GM18498 (cell line): Measurements from ENCODE around the gene ARL10.
A peak's percentile ranks its signal among the peaks of the same experiment; 100 is the strongest.

Experiments
- ATAC-seq: cut with Tn5 transposase; IDR thresholded peaks from one replicate; pipeline ENCODE4 v1.9.1; 2021; ENCODE audit warnings: mild to moderate bottlenecking, moderate library complexity; ENCODE audit not compliant: unreplicated experiment

ARL10 gene

DNA sequence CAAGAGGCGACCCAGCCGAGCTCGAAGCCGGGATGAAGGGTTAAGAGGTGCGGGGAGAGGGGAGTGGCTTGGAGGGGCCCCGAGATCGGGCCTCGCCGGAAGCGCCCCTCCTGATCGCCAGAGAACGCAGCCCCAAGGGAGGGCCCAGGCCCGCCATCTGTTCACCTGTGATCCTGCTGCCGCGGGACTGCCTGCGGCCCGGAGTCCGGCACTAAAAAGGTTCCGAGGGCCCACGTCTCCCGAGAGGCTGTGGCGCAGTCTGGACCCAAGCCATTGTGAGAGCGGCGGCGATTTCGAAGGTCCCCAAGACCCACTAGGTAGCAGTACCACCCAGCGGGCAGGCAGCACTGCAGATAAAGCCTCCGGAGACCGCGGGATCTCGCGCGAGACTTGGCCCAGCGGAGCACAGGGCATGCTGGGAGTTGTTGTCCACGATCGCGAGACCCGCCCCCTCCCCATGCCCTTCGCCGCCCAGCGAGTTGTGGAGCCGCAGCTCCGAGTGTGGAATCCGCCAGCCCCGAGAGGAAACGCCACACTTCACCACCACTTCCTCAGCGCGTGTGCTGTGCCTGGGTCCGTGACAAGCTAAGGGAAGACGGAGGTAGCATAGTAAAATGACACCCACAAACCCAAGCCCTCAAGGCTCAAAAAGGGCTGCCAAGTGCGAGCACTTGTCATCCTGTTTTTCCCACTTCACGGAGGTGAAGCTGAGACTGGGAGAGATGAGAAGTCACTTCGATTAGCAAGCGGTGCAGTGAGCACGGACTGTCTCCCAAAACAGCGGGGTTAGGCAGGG is 3.7 kb upstream of the ARL10 start, which contains the start of gene KIAA1191:
Gene KIAA1191, minus strand, starts transcription at position 328 of the 796 bp plus-strand sequence. CDS start 2,256 bp downstream, outside the sequence.
- ATAC-seq, result peak; percentile 85

DNA sequence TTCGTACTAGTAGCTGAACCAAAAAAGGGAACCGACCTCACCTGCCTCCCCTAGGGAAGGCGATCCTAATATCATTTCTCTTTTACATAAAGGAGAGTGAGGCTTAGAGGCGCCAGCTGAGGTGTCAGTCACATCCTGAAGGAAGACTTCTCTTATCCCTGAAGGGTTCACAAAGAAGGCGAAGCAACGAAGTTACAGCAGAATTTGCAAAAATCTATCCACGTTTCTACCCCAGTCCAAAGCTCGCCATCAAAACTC is 3.1 kb upstream of the ARL10 start:
- no peak for ATAC-seq

DNA sequence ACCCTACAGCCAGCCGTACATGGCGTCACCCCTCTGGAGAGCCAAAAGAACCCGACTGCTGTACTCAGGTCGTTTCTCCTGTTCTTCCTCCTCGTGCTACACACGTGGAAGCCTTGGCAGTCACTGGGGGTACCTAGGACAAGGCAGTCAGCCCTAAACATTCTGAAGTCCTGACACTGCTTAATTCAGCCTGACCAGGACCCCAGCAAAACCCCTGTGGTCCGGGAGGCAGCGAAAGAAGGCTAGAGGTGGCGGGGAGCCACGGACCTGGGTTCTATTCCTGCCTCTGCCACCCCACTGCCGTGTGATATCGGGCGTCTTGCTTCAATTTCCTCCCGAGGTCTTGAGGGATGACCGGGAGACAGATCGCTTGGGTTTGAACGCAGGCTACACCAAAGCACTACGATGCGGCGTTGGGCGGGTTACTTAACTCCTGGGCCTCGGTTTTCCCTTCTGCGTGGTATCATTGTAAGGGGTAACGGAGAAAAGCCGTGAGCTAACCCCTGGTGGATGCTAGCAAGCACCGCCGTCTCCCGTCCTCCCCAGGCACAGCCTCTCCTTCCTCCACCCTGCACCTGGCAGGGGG is 429 bp upstream of the ARL10 start:
- ATAC-seq, result no peak

DNA sequence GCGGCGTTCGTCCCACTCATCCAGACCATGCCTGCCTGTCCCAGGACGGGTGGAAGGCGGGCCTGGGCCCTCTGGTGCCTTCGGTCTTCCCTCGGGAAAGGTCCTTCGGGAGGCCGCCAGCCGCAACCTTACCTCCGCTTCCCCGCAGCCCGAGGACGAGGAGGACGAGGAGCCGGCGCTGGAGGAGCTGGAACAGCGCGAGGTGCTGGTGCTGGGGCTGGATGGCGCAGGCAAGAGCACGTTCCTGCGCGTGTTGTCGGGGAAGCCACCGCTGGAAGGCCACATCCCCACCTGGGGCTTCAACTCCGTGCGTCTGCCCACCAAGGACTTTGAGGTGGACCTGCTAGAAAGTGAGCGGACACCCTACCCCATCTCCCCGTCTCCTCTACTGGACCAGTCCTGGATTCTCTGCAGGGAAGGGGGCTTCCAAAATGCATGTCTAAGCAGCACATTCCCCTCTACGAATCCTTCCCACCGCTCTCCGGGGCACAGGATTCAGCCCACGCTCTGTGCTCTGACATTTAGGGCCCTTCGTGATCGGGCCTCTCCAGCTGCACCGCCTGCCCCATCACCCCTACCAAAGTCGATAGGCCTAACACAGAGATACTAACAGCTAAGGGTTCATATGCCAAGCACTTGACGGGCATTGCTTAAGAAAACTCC is 1.1 kb downstream of the ARL10 start:
- ATAC-seq, result no peak

DNA sequence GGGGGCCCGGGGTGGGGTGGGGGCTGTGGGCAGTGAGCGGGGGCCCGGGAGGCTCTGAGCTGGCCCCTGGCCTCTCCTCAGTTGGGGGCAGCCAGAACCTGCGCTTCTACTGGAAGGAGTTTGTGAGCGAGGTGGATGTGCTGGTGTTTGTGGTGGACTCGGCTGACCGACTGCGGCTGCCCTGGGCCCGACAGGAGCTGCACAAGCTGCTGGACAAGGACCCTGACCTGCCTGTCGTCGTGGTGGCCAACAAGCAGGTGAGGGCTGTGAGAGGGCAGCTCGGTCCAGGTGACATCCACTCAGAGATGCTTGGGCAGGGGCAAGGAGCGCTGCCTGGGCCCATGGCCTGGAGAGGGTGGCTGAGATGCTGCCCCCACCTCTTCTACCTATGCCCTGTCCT is 3.4 kb downstream of the ARL10 start:
- no peak for ATAC-seq

DNA sequence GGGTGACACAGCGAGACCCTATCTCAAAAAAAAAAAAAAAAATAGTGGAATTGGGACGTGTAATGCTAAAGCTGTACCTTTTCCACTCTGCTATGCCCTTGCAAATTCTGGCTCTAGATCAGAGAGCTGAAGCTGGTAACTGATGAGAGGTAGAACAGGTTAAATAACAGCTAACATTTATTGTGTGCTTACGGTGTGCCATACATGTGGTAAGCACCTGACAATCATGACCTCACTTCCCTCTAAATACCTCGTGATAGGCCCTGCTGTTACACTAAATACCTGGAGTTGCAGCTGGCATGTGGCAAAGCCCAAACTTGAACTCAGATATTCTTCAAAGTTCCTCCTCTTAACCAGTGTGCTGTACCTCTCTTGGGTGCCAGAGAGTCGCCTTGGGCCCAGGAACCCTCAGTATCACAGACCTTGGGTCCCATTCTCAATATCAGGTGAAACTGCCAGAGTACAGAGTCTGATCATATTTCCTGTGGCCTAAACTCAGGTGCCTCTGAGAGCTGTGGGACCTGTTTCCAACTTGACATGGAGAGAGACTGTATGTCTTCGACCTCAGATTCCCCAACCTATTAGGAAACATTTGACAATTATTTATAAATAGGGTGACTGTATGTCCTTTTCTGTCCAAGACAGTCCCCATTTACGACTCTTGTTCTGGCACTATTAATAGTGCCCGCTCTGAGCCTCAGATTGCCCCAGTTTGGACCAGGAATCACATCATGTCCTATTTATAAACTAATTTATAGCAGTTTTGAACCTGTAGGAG is 4.8 kb downstream of the ARL10 start:
- ATAC-seq, result no peak

DNA sequence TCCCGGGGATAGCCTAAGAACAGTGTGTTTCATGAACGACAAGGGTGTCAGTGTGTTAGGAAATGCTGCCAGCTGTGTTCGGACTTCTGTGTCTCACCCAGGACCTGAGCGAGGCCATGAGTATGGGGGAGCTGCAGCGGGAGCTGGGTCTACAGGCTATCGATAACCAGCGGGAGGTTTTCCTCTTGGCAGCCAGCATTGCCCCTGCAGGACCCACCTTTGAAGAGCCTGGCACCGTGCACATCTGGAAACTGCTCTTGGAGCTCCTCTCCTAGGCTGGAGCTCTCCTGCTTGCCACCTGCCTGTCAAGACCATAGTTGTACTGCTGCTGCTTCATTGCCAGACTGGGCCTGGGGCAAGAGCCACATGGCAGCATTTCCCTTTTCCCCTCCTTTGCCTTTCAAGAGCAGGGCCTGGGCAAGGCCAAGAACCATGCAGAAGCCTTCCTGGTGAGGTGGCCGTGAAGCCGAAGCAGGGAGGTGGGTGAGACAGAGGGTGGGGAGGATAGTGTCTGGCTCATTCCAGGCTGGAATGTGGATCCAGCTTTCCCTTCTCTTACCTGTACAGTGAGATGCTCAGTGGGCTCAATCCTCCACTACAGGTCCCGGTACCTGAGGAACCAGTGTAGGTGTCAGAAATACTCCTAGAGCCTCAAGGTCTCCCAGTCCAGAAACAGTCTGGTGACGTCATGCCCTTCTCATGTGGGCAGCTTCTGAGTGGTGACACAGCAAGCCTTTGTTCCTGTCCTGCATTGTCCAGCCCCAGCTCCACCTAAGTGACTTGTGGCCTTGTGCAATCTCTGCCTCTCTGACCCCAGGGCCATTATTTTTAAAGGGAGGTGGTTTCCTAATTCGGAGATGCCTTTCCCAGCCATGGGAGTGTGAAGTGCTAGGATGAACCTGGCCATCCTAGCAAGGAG is 6.6 kb downstream of the ARL10 start:
- no peak for ATAC-seq

DNA sequence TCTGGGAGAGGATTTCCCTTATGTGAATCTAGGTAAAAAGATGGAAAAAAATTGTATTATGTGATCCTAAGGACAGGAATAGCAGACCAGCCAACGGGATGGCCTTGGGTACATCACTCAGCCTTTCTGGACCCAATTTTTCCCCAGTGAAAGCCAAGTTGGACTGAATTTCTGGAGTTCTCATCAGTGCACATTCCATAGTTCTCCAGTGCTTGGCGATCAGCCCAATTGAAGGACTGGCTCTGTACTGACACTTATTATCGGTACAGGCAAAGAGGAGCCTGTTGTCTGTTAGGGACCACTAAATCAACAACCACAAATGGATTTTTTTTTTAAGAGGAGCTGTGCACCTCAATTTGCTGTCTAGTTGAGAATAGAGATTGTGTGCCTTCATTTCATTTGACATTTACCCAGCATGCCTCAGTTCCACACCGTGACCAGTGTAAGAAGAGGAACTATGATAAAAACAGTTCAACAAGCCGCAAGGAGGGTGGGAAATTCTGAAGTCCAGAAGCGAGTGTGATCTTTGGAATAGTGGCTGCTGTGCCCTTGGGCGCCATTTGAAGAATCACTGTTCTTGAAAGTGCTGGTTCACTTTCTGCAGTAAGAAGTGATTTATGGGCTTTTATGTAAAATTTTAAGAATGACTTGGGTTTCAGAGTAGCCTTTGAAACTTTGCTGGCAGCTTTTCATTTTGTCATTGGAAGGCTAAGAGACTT is 8.0 kb downstream of the ARL10 start:
- no peak for ATAC-seq

DNA sequence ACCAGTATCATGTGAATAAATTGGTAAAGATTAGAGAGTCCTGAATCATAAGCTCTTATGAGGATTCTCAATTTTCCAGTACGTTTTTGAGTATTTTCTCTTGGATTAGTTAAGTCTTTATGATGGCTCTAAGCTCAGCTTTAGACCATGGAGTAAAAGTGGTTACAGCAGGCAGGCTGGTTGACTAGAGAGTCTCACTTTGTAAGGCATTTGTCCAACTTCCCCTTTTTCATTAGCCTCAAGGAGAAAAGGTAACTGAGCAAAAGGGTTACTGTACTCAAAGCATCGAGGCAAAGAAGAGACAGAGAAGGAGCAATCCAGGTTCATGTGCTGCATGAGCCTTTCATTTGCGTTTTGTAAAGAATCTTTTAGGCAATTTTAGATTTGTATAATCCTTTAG is 14.6 kb downstream of the ARL10 start:
- peak; percentile 51 for ATAC-seq

DNA sequence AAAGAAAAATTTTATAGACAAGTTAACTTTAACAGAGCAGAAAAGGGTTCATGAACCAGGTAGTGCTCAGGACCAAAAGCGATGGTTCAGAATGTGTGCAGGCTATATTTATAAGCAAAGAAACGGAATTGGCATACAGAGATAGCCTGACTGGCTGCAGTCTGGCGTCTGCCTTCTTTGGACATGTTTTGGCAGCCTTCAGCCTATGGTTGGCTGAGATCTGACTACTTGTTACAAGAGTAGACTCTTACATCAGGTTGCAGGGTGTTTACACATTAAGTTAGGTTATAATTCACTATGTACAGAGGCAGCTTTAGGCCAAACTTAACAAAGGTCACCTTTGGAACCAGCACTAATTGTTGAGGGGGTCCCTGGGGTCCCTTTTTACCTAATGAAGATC is 16.1 kb downstream of the ARL10 start:
- no peak for ATAC-seq

DNA sequence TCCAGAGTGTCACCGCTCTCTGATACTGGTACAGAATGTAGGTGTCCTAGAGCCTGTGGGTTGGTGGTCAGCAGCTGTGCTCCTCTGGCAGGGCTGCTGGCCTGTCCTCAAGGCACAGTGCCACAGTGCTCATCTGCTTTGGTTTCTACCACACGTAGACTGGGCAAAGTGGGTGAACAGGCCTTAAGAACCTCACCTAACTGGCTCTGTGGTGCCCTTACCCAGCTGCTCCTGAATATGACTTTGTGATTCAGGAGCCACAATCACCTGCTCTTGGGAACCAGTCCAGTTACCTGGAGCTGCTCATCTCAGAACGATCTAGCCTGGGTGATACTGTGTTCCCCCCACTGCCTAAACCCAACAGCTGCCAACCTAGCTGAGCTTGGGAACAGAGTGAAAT is 16.7 kb downstream of the ARL10 start:
- no peak for ATAC-seq

DNA sequence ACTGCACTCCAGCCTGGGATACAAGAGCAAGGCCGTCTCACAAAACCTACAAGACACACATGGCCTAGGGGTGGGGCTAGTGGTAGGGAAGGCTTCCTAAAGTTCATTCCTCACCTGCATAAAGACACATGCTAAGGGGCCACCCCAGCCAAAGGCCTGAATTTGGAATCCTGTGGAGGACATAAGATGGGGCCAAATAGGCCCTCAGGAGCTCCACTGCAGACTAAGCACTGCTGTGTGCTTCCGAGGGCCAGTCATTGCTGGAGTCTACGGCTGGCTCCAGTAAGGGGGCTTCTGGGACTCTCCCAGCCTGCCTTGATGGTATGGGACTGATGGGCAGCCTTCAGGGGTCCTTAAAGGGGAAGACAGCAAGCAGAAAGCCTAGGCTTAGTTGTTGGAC is 17.4 kb downstream of the ARL10 start:
- ATAC-seq, result no peak

DNA sequence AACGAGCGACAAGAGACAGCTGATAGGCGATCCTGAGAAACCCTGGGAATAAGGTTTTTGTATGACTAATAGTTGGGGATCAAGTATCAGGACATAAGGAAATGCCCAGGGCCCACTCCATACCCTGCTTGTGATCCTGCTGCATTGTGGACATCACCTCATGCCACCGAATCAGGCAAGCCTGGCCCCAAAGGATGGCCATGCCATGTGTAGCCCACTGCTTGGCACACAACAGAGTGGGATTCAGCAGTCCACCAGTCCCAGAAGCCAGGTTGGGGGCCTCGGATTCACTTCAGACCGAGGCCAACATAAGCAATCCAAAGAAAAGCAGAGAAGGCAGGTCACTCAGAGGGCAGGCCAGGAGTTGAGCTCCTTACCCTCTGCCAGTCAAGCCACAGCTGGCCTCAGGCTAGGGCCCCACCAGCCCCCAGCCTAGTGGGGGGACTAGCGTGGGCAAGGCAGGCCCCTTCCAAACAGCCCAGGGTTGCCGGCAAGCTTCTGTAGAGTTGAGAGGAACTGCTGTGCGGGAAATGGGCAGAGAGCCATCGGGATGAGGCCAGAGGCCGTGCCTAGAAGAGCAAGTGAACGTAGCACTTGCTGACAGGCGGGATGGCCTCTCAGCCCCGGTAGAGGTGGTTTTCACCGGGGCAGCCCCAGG is 18.1 kb downstream of the ARL10 start:
- no peak for ATAC-seq

DNA sequence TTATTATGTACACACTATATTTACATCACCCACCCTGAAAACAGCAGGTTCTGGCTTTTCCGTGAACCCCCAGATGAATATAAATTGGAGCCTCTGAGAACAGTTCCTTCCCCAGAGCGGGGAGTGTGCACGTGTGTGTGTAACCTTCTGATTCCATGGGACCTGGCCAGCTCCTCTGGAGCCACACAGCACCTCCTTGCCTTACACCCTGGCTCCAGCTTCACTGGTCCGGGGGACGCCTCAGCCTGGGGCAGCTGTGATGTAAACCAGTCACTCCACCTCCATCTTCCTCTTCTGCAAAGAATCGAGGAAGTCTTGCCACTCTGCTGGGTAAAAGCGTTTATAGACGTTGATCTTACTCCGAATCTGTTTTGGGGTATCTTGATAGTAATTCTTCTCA is 18.7 kb downstream of the ARL10 start:
- no peak for ATAC-seq

DNA sequence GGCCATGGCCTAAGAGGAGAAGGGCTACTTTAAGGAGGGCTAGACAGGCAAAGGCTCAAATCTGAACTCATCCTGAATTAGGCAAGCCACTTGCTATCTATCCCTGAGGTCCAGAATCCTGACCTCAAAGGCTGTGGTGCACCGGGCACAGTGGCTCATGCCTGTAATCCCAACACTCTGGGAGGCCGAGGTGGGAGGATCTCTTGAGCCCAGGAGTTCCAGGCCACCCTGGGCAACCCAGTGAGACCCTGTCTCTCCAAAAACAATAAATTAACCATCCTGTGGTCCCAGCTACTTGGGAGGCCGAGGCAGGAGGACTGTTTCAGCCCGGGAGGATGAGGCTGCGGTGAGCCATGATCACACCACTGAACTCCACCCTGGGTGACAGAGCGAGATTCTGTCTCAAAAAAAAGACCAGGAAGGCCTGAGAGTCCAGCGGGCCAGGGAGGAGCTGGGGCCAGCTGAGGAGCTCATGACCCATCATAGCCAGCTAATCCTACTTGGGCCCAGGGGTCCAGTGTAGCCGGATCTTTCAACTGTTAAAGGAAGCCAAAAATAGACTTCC is 19.2 kb downstream of the ARL10 start:
- no peak for ATAC-seq

DNA sequence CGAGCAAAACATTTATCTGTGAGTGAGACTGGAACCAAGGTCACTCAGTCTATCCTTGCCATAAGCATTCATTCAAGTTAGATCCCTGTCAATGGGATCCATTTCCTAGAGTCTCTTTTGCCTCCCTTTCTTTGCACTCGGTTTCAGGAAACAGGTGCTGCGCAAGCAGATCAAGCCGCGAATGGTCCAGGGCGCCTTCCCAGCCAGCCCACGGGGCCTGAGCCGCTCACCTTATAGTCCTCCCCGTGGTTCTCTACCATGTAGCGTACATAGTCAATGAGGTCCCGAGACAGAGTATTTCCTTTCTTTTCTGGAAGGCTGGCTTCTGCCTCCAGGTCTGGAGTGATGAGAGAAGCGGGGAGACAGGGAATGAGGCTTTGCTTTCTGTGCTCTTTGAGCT is 19.7 kb downstream of the ARL10 start:
- no peak for ATAC-seq

DNA sequence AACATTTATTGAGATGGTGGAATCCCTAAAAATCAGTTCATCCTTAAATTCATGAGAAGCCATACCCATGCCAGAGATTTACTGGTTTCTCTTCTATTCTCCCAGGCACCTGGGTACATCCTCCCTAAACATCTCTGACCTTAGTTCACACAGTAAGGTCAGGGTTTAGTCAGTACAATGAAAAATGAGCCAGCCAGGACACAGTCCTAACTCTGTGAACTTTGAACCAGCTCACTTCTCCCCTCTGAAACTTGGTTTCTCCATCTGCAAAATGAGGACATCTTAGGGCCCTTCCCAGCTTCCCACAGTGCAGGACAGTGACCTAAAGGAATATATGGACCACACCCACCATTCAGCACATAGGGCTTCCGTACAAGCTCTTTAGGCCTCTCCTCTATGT is 21.2 kb downstream of the ARL10 start:
- no peak for ATAC-seq

DNA sequence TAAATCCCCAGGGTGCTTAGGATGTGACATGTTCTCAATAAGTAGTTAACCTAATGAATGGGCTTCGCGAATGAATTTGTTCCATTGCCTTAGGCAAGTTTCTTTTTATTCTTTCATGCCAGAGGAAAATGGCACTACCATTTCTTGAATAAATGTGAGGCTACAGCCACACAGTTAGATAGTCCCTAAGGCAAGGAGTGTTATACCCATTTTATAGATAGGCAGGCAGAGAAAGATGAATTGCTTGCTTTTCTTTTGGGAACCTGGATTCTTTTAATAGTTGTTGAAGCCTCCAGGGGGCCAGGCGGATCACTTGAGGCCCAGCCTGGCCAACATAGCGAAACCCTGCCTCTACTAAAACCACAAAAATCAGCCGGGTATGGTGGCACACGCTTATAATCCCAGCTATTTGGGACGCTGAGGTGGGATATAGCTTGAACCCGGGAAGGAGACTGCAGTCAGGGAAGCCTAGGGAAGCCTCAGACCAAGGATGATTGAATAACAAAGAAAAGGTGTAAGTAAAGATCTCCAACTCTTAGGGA is 22.2 kb downstream of the ARL10 start:
- ATAC-seq, result no peak

DNA sequence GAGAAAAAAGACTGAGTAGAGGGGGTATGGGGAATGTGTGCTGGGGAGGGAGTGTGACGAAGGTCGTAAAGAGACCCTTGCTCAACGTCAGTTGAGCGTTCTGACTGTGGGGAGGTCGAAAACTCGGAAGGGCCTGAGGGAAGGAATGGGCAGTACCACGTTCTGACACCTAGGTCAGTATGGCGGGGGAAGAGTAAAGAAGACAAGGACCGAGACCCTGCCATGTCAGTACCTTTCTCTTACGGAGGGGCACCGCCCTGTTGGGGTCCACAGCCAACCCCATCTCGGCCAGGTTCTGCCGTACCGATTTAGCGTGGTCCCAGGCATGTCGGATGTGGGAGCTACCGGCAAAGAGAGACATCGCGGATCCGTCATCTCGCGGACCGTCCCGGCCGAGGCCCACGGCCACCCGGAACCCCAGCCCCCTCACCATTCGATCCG is 22.7 kb downstream of the ARL10 start:
- ATAC-seq, result no peak
